ENCODE data around the gene VDR.

GRCh38 chr12:47881051-47881450 is 23.7 kb downstream of the VDR start:
- TF ChIP-seq CTCF (conservative IDR thresholded peaks at IDR 0.05 in 1 of 2, IDR thresholded peaks at IDR 0.05 in 1 of 2; ENCODE audit: low read depth in 1 of 2, low read length in 2 of 2): no peak
- TF ChIP-seq EZH2 (IDR thresholded peaks at IDR 0.05; ENCODE audit: low read length, missing control alignments): no peak
